PFSK-1 (cell line): Measurements from ENCODE around the gene SHISA5.

Experiments used
- FOXP2 ChIP-seq: optimal IDR thresholded peaks from 2 replicates; pipeline ENCODE3; 2011; ENCODE audit warnings: borderline replicate concordance, control low read depth, inconsistent platforms; ENCODE audit not compliant: insufficient read depth; ENCODE audit errors: extremely low read length, extremely low read depth
- POLR2AphosphoS5 ChIP-seq: IDR thresholded peaks from 2 replicates; pipeline ENCODE4 v1.6.1; 2012; ENCODE audit warnings: low read depth, mild to moderate bottlenecking, control low read depth, low read length, moderate library complexity
- REST ChIP-seq, 2 experiments: IDR thresholded peaks; 2 replicates each; pipeline versions ENCODE4 v1.6.1 to v1.8.0; 2011 to 2012; ENCODE audit warnings: low read depth in 2 of 2, low read length in 2 of 2, control low read depth in 1 of 2, inconsistent platforms in 1 of 2, mild to moderate bottlenecking in 1 of 2, moderate library complexity in 1 of 2; ENCODE audit not compliant: insufficient read depth in 1 of 2
- SIN3A ChIP-seq: IDR thresholded peaks from 2 replicates; pipeline ENCODE4 v1.6.1; 2012; ENCODE audit warnings: mild to moderate bottlenecking, low read length, moderate library complexity, borderline replicate concordance; ENCODE audit not compliant: insufficient read depth
- TAF1 ChIP-seq: IDR thresholded peaks from 2 replicates; pipeline ENCODE4 v1.6.1; 2012; ENCODE audit warnings: low read length, control low read depth, borderline replicate concordance; ENCODE audit not compliant: insufficient read depth

SHISA5 gene

GRCh38 chr3:48528754-48529153, 24.8 kb upstream of the SHISA5 start:
- TF ChIP-seq POLR2AphosphoS5 (no peak), FOXP2 (no peak), SIN3A (no peak), REST (IDR thresholded peaks at IDR 0.05; ENCODE audit: insufficient read depth in 1 of 2, low read depth in 2 of 2, low read length in 2 of 2) (no peak), TAF1 (no peak)

- TF ChIP-seq REST (IDR thresholded peaks at IDR 0.05; ENCODE audit: insufficient read depth in 1 of 2, low read depth in 2 of 2, low read length in 2 of 2), result no peak
- no peak for TF ChIP-seq POLR2AphosphoS5
- no peak for TF ChIP-seq TAF1
- TF ChIP-seq SIN3A, result no peak
- no peak for TF ChIP-seq FOXP2
Measured at GRCh38 chr3:48528048-48528447, 24.1 kb upstream of the SHISA5 start.

- no peak for TF ChIP-seq REST (IDR thresholded peaks at IDR 0.05; ENCODE audit: insufficient read depth in 1 of 2, low read depth in 2 of 2, low read length in 2 of 2)
- TF ChIP-seq FOXP2, result no peak
- no peak for TF ChIP-seq TAF1
- TF ChIP-seq SIN3A, result no peak
- TF ChIP-seq POLR2AphosphoS5, result no peak
Measured at GRCh38 chr3:48524970-48525369, 21.0 kb upstream of the SHISA5 start.

- no peak for TF ChIP-seq SIN3A
- TF ChIP-seq TAF1, result no peak
- TF ChIP-seq POLR2AphosphoS5, result no peak
- no peak for TF ChIP-seq REST (IDR thresholded peaks at IDR 0.05; ENCODE audit: insufficient read depth in 1 of 2, low read depth in 2 of 2, low read length in 2 of 2)
- no peak for TF ChIP-seq FOXP2
Measured at GRCh38 chr3:48521635-48522034, 17.7 kb upstream of the SHISA5 start.

- TF ChIP-seq POLR2AphosphoS5, result no peak
- no peak for TF ChIP-seq TAF1
- TF ChIP-seq SIN3A, result no peak
- TF ChIP-seq REST (IDR thresholded peaks at IDR 0.05; ENCODE audit: insufficient read depth in 1 of 2, low read depth in 2 of 2, low read length in 2 of 2), result no peak
- no peak for TF ChIP-seq FOXP2
Measured at GRCh38 chr3:48519277-48519643, 15.3 kb upstream of the SHISA5 start.
